RWPE2 (cell line): ENCODE data around the gene SACM1L.
"Not testable (repeated sequence)": the region's sequence is repeated elsewhere in the genome, so short reads cannot be mapped to it uniquely, and the experiment has no call there.

Experiments
- ATAC-seq: fragments of 200-7000 bp; cut with Tn5 transposase; 3 replicates; pipeline ENCODE4 v1.9.1; 2021; ENCODE audit warnings: low read depth
- DNase-seq: peaks from one replicate; pipeline ENCODE4 v3.0.0-alpha.2; 2020; ENCODE audit warnings: low spot score
- H3K27ac ChIP-seq: fragments of 450-650 bp; 2 replicates; pipeline ENCODE4 v1.5.1; 2017; ENCODE audit warnings: mild to moderate bottlenecking; ENCODE audit not compliant: poor library complexity, severe bottlenecking
- H3K27me3 ChIP-seq: fragments of 250-450 bp; sonication (Bioruptor Pico); 2 replicates; pipeline ENCODE4 v1.5.1; 2021; ENCODE audit warnings: mild to moderate bottlenecking, moderate library complexity; ENCODE audit not compliant: insufficient read depth, poor library complexity, severe bottlenecking
- H3K36me3 ChIP-seq: fragments of 250-450 bp; sonication (Bioruptor Pico); 2 replicates; pipeline ENCODE4 v1.5.1; 2020; ENCODE audit warnings: low read depth, mild to moderate bottlenecking, moderate library complexity
- H3K4me1 ChIP-seq: fragments of 250-450 bp; sonication (Bioruptor Pico); 2 replicates; pipeline ENCODE4 v1.5.1; 2021; ENCODE audit warnings: mild to moderate bottlenecking, moderate library complexity; ENCODE audit not compliant: insufficient read depth, poor library complexity, severe bottlenecking
- H3K4me3 ChIP-seq: fragments of 250-450 bp; sonication (Bioruptor Pico); 2 replicates; pipeline ENCODE4 v1.5.1; 2021; ENCODE audit warnings: mild to moderate bottlenecking, moderate library complexity; ENCODE audit not compliant: severe bottlenecking
- H3K9me3 ChIP-seq: fragments of 250-450 bp; sonication (Bioruptor Pico); 2 replicates; pipeline ENCODE4 v1.5.1; 2021; ENCODE audit warnings: mild to moderate bottlenecking, moderate library complexity; ENCODE audit not compliant: severe bottlenecking
- TF ChIP-seq, protein P1 (sequence below): fragments of 450-650 bp; IDR thresholded peaks from one replicate; pipeline ENCODE4 v1.5.1; 2017; ENCODE audit warnings: mild to moderate bottlenecking, moderate library complexity; ENCODE audit not compliant: poor library complexity, severe bottlenecking

Gene SACM1L

DNA sequence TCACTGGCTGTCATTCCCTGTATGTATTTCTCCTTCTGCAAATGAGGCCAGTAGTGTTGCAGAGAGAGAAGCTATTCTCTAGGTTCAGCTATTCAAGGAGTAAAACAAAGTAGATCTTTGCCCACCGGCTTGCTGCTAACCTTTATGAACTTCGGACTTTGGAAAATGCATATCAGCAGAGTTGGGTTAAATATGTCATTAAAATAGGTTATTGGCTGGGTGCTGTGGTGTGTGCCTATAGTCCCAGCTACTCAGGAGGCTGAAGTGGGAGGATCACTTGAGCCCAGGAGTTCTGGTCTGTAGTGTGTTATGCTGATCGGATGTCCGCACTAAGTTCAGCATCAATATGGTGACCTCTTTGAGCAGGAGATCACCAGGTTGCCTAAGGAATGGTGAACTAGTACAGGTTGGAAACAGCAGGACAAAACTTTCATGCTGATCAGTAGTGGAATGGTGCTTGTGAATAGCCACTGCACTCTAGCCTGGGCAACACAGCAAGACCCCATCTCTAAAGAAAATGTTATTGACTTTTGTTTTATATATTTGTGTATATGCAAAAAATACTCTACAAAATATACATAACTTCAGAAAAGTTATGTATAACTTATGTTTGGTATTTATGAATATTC, 53.4 kb downstream of the SACM1L start:
- Histone ChIP-seq H3K27me3 (no peaks in the 10 kb centered on the region), H3K4me1 (no peaks in the 10 kb centered on the region), H3K27ac (no peak overlapping the region), H3K4me3 (no peak overlapping the region), H3K36me3 (peaks cover 55% of the 10 kb centered on the region), H3K9me3 (no peaks in the 10 kb centered on the region)
- TF ChIP-seq, protein P1, sequence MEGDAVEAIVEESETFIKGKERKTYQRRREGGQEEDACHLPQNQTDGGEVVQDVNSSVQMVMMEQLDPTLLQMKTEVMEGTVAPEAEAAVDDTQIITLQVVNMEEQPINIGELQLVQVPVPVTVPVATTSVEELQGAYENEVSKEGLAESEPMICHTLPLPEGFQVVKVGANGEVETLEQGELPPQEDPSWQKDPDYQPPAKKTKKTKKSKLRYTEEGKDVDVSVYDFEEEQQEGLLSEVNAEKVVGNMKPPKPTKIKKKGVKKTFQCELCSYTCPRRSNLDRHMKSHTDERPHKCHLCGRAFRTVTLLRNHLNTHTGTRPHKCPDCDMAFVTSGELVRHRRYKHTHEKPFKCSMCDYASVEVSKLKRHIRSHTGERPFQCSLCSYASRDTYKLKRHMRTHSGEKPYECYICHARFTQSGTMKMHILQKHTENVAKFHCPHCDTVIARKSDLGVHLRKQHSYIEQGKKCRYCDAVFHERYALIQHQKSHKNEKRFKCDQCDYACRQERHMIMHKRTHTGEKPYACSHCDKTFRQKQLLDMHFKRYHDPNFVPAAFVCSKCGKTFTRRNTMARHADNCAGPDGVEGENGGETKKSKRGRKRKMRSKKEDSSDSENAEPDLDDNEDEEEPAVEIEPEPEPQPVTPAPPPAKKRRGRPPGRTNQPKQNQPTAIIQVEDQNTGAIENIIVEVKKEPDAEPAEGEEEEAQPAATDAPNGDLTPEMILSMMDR, result no peak
- no peak for DNase-seq
- no peak for ATAC-seq

DNA sequence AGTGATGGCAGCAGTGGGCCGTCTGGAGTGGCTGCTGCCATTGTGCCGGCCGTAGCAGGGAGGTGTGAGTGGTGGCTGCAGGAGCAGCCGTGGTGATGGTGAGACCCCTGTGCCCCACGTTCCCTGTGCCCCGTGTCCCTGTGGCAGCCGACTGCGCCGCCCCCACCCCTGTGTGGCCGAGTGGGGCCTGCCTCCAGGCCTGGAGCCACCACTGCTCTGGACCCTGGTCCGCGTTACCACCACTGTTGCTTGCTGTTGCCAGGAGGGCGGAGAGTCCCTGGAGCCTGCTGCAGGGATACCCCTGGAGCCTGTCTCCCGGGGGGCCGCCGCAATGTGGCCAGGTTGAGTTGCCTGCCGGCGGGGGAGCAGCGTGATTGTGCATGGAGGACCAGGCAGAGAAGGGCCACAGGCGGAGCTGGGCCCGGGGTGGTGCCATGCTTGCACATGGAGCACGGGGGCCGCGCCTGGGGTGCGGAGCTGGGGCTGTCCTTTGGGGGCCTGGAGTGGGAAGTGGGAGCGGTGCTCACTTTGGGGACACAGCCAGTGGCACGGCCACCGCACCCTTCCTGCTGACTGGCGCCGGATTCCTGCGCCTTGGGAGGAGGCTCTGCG, 57.1 kb downstream of the SACM1L start:
- no peaks in the 10 kb centered on the region for H3K9me3 ChIP-seq
- H3K36me3 ChIP-seq, result peaks cover 22% of the 10 kb centered on the region
- ATAC-seq (no peak), DNase-seq (no peak)
- H3K27me3 ChIP-seq, result no peaks in the 10 kb centered on the region
- H3K4me3 ChIP-seq, result no peak overlapping the region
- no peak overlapping the region for H3K27ac ChIP-seq
- TF ChIP-seq, protein P1, result no peak
- H3K4me1 ChIP-seq, result no peaks in the 10 kb centered on the region

- peaks cover 22% of the 10 kb centered on the region for H3K36me3 ChIP-seq
- H3K9me3 ChIP-seq, result no peaks in the 10 kb centered on the region
- no peak for DNase-seq
- H3K4me1 ChIP-seq, result no peaks in the 10 kb centered on the region
- ATAC-seq, result no peak
- no peaks in the 10 kb centered on the region for H3K27me3 ChIP-seq
- no peak overlapping the region for H3K27ac ChIP-seq
- no peak overlapping the region for H3K4me3 ChIP-seq
- TF ChIP-seq, protein P1, result no peak
Measured at GRCh38 chr3:45746777-45747622, 57.8 kb downstream of the SACM1L start.

DNA sequence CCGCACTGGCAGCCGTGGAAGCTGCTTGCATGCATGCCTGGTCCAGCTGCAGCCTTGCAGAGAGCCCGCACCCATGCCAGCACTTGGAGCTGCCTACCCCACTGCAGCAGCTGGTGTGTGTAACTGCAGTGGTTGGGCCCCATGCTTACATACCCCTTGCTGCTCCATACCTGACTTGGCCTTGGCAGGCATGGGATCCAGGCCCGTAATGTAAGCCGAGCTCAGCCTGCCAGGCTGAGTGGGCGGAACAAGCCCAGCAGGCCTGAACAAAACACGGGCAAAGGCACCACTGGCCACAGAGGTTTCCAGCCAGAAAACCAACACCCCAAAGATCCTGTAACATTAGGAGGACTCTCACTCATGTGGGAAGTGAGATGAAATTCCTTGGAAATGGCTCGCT, 58.9 kb downstream of the SACM1L start:
- H3K27ac ChIP-seq, result no peak overlapping the region
- peak; percentile 41 for ATAC-seq
- TF ChIP-seq, protein P1, result no peak
- no peaks in the 10 kb centered on the region for H3K9me3 ChIP-seq
- peaks cover 18% of the 10 kb centered on the region for H3K36me3 ChIP-seq
- DNase-seq, result no peak
- H3K4me1 ChIP-seq, result no peaks in the 10 kb centered on the region
- no peaks in the 10 kb centered on the region for H3K27me3 ChIP-seq
- no peak overlapping the region for H3K4me3 ChIP-seq

GRCh38 chr3:45749036-45749600, 59.9 kb downstream of the SACM1L start:
- not testable (repeated sequence) for H3K4me3 ChIP-seq, ATAC-seq, H3K27ac ChIP-seq, H3K36me3 ChIP-seq, H3K4me1 ChIP-seq, DNase-seq, H3K9me3 ChIP-seq, H3K27me3 ChIP-seq
